ENCODE measurements around the gene ADAMTS12.

GRCh38 chr5:33679791-33680190, 212.0 kb downstream of the ADAMTS12 start:
- TF ChIP-seq GATA2 (IDR thresholded peaks at IDR 0.05; ENCODE audit: low read depth, low read length), result no peak
- no peak for TF ChIP-seq GATA3 (IDR thresholded peaks at IDR 0.05; ENCODE audit: low read depth, low read length)

All from SH-SY5Y (cell line).